GM19023 (cell line): Measurements from ENCODE around the gene CRYBA4.
A peak's percentile ranks its signal among the peaks of the same experiment; 100 is the strongest.

Source experiments
- ATAC-seq: cut with Tn5 transposase; IDR thresholded peaks from one replicate; pipeline ENCODE4 v1.9.1; 2021; ENCODE audit warnings: mild to moderate bottlenecking, moderate library complexity; ENCODE audit not compliant: unreplicated experiment

Gene CRYBA4

GRCh38 chr22:26620197-26620596 lies 1.6 kb upstream of the CRYBA4 start:
- no peak for ATAC-seq

GRCh38 chr22:26623984-26624383 lies 2.2 kb downstream of the CRYBA4 start:
- ATAC-seq = no peak

- no peak for ATAC-seq
Measured at GRCh38 chr22:26624803-26625202, 3.0 kb downstream of the CRYBA4 start.

GRCh38 chr22:26629988-26630761 lies 8.4 kb downstream of the CRYBA4 start:
- no peak for ATAC-seq

- no peak for ATAC-seq
Measured at GRCh38 chr22:26631282-26631681, 9.5 kb downstream of the CRYBA4 start.

- ATAC-seq = no peak
Measured at GRCh38 chr22:26632422-26633155, 10.8 kb downstream of the CRYBA4 start.

GRCh38 chr22:26634189-26634588 lies 12.4 kb downstream of the CRYBA4 start:
- ATAC-seq = no peak

GRCh38 chr22:26635117-26635516 lies 13.4 kb downstream of the CRYBA4 start:
- no peak for ATAC-seq

- ATAC-seq = no peak
Measured at GRCh38 chr22:26636296-26636695, 14.5 kb downstream of the CRYBA4 start.

GRCh38 chr22:26642465-26643417 lies 21.0 kb downstream of the CRYBA4 start:
- no peak for ATAC-seq

GRCh38 chr22:26643418-26644100 lies 21.8 kb downstream of the CRYBA4 start:
- ATAC-seq = no peak

- no peak for ATAC-seq
Measured at GRCh38 chr22:26646158-26646557, 24.4 kb downstream of the CRYBA4 start.

- ATAC-seq = no peak
Measured at GRCh38 chr22:26648011-26648497, 26.3 kb downstream of the CRYBA4 start.

GRCh38 chr22:26648528-26649388 lies 27.0 kb downstream of the CRYBA4 start:
- no peak for ATAC-seq

GRCh38 chr22:26650722-26651421 lies 29.1 kb downstream of the CRYBA4 start:
- no peak for ATAC-seq

- no peak for ATAC-seq
Measured at GRCh38 chr22:26651815-26652214, 30.1 kb downstream of the CRYBA4 start.

GRCh38 chr22:26656891-26657851 lies 35.4 kb downstream of the CRYBA4 start, which contains the start of gene MIAT:
Gene MIAT, plus strand, starts transcription at chr22:26657588.
- ATAC-seq = peak; percentile 54

- no peak for ATAC-seq
Measured at GRCh38 chr22:26658161-26658560, 36.4 kb downstream of the CRYBA4 start.
